Uterus (tissue), 2 donors: ENCODE data around the gene ZSCAN22.

Experiments
- CTCF ChIP-seq, 4 experiments: fragments of 200-600 bp in 2 of 4; fragments of 450-650 bp in 2 of 4; sonication (generic) in 2 of 4; IDR thresholded peaks; one replicate each; pipeline ENCODE4 v1.5.1; 2016 to 2019; ENCODE audit warnings: antibody characterized with exemption in 4 of 4, mild to moderate bottlenecking in 2 of 4, moderate library complexity in 1 of 4
- POLR2A ChIP-seq, 2 donors: fragments of 450-650 bp; IDR thresholded peaks; one replicate each; pipeline ENCODE4 v1.6.1; 2016; ENCODE audit warnings: antibody characterized with exemption in 2 of 2, mild to moderate bottlenecking in 1 of 2, moderate library complexity in 1 of 2

- TF ChIP-seq POLR2A (IDR thresholded peaks at IDR 0.05) = no peak
- no peak for TF ChIP-seq CTCF (IDR thresholded peaks at IDR 0.05)
Observed at GRCh38 chr19:58355215-58355796, 28.5 kb downstream of the ZSCAN22 start.
